ENCODE results near the gene MOB3B.

The MOB3B gene

DNA sequence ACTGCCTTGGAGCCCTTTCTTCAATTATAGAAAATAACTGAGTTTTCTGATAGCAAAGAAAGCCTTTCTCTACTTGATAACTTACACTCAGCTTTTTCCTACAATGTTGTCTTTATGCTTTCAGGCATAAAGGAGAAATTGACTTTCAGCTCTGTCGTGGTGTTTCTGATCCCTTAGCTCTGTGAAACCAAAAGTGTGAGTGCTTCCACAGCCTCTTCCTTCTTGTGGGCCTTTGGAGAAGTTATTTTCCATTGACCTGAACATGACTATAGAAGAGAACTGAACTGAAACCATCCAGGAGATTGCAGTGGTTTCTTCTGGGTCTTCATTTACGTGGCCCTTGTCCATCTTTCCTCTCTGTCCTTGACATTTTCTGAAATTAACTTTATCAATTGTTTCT is 173.2 kb downstream of the MOB3B start:
- no peak for DNase-seq

DNA sequence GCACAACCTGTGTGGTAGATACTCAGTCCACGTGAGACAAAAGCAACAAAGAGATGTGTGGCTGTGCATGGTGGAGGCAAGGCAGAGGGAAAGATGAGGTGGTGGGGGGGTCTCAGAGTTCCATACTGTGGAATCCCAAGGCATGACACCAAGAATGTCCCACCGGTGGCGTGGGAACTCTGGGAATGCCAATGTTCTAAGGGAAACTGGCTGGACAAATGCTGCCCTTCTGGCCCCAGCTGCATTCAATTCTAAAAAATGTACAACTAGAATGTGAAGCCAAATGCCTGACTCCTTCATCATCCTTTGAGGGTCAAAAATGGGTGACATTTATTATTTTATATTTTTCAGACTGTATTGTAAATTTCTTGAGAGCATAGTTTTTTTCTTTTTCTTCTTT is 174.4 kb downstream of the MOB3B start:
- peak; percentile 24 for DNase-seq

DNA sequence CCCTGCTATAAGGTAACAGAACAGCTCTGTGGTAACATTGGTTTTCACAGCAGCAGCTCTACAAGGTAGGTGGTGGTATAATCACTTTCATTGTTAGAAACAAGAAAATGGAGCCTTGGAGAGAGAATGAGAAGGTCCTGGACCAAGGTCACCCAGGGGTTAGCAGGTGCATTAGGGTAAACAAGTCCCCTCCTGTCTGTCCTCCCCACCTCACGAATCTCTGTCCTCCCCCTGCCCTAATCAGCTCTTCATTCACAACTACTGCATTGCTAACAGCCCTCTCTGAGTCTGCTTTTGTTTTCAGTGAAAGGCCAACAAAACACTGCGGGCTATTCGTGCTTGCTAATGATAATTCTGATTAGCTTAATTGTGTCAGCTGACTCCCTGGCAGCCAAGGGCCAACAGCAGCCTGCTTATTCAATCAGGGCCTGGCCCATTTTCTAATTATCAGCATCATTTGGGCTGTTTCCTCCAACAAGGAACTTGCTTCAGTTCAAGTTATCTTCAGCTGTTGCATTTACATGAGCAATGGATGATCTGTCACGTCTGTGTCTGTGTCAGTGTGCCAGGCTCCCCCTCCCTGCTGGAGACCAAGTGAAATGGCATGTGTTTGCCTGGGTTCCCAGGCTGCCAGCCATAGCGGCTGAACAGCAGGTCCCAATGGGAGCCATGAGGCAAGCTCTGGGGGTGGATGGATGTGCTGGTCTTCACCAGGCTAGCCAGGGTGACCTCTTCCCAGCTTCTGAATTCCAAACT is 176.0 kb downstream of the MOB3B start:
- no peak for DNase-seq

DNA sequence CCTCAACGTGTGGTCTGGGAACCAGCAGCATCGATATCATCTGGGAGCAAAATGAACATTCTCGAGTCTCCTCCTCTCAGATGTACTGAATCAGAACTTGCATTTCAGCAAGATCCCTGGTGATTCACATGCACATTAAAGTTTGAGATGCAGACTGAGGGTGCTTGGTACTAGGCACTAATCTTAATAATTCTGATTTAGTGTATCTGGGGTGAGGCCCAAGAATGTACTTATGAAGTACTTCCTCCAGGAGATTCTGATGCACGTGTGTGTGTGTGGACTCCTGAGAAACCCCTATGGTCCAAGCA is 176.5 kb downstream of the MOB3B start:
- no peak for DNase-seq

DNA sequence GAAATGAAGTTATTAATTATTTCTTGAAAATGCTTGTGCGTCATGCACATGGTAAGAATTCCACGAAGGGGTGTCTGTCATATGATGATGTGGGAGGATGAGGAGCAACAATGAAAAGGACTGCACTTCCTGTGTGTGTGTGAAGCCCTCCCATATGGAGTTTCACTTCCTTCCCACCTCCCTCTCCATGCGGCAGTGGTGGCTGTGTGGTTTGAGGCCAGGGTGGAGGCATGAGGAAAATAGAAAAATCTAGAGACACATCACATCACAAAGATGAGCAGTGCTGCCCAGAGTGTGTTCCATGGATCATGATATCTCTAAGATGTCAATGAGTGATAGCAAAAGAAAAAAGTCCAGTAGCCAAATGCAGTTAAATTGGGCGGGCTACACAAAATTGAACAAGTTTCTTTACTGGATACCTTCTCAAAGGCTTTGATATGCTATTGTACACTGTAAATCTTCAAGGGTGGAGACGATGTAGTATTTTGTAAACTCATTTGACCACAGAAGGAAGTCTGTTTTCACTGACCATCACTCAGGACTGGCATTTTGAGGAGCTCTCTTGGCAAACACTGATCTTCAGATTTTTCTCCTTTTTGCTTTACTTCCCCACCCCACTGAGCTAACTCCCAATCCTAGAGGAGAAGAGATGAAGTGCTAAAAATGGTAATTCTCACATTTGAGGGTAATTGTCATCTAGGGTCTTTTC is 177.0 kb downstream of the MOB3B start:
- no peak for DNase-seq

DNA sequence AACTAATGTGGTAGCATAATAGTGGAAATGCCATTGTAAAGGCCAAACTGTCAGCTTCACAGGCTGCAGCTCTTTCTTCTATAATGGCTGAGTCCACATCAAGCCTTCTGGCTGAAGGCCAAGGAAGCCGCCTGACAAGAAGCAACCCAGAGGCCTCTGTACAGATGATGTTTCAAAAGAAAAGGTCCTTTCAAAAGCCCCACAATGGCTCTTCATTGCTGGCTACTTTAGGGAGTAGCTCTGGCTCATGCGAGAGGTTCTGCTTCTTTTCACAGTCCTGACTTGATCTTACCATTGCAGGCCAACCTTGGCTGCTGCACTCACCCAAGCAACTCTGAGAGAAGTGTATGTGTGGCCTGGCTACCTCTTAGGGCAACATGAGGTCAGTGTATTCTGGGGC is 178.2 kb downstream of the MOB3B start:
- DNase-seq, result no peak

DNA sequence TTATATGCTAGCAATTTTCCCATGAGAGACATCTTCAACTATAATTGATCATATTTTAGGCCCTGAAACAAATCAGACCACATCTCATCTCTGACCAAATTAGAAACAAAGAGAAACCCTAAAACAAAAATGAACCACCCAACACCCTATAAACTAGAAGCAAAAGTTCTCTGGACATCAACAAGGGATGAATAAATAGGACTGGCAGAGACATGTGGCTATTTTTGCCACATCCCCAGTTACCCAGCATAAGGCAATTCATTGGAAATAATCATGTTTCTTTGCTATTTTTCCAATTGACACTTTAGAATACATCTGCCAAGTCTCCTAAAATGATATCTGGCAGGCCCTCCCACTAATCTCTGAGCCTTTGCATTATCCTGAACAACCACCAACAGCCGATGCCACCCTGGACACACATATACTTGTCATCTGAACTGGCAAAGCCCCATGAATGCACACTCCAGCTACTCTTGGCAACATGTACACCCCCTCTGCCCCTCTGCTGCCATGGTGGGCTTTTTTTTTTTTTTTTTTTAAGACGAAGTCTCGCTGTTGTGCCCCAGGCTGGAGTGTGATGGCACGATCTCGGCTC is 179.1 kb downstream of the MOB3B start:
- no peak for DNase-seq

DNA sequence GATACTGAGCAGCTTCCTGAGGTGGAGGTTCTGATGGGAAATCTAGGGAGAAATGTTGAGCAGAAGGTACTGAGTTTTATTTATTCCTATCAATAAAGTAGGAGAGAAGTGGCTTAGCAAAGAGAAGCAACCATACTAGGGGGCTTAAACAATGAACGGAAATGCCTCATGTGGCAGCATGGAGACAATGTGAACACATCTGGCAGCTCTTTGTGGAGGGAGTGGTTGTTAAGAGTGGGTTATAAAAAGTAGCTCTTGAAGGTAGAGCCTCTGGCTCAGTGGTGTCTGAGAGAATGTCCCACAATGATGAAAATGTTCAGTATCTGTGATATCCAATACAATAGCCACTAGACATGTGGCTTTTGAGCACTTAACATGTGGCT is 179.9 kb downstream of the MOB3B start:
- no peak for DNase-seq

DNA sequence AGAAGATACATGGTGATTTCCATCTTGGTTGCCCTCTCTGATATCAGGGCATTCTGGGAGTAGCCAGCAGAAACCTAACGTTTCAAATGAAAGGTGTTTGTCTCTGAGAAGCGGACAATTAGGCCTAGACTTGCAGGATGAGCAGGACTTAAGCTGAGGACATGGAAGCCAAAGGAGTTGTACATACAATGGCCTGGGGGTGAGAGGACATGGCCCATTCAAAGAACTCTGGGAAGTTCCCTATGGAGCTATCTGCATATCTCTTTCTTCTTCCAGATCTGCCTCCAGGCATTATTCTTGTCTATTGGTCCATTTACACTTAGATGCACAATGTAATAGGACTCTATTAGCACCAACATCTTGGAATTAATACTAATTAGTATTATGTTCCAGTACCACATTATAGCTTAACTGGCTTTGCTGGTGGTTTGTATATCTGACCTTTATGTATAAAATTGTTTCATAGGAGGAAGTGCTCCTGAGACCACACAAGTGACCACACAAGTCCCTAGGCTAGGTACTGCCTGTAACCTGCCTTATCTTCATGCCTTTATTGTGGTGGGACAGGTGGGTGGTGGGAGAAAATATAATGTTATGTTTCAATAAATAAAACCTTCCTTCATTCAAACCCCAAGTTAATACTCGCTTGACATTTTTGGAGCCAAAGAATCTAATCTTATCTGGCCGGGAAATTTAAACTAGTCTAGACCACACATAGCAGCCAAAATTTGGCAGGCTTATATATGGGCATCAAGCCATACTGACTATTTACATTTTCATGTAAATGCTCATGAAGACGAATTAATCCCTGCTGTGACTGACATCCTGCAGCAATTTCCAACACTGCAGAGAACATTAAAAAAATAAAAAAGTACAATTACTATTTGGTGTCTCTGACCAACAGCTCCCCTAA is 180.6 kb downstream of the MOB3B start:
- peak; percentile 23 for DNase-seq

DNA sequence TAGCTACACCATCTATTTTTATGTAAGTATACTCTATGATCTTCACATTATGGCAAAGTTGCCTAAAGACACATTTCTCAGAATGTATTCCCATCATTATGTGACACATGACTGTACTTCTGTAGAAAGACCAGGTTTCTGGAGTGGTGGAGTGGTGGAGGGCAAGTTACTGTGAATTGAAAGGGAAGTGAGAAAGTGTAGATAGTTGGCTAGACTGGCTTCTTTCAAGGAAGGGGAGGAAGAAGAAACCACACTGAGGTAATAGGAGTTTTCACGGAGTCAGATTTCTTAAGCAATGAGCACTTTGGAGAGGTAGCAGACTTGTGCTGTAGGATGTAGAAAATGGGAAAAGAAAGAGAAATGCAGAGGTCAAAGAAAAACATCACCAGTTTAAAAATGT is 181.7 kb downstream of the MOB3B start:
- DNase-seq, result no peak

DNA sequence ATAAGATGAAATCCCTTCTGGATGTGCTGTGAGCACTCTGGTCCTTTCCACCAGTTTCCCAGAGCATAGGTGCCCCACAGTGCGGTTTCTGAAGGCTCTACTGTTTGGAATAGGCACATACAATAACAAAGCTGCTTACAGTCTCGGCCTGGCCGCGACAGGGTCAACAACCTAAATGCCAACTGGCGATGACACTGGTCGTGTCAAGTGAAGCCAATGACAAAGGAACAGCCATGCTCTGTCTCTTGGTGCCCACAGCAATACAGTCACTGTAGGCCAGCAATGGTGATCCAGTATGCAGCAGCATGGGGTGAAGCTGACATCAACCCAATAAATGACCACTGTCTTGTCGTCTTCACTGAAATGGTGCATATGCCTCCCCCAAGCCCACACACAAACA is 184.8 kb downstream of the MOB3B start:
- DNase-seq, result no peak

DNA sequence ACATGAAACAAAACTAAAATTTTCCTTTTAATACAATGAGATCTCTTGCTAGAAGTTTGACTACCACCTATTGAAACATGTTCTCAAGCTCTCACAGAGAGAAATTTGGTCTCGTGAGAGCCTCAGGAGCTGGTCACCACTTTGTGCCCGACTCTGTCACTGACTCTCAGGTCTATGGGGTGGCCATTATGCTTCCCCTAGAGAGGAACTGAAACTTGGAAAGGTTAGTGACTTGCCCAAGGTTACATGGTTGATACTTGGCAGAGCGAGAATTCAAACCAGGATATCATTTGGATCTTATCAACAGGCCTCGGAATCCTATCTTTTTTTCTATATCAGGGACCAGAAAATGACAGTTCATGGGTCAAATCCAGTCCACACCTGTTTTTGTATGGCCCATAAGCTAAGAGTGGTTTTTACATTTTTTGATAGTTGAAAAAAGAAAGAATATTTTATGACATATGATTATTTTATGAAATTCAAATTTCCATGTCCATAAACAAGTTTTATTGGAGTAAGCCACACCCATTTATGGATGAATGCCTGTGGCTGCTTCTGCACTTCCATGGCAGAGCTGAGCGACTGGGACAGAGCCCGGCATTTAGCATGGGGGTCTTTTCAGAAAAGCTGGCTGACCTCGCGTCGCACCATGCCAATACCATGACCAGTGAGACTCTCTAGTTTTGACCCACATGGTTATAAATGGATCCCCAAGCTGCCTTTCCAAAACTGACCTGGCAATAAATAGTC is 187.9 kb downstream of the MOB3B start:
- no peak for DNase-seq

DNA sequence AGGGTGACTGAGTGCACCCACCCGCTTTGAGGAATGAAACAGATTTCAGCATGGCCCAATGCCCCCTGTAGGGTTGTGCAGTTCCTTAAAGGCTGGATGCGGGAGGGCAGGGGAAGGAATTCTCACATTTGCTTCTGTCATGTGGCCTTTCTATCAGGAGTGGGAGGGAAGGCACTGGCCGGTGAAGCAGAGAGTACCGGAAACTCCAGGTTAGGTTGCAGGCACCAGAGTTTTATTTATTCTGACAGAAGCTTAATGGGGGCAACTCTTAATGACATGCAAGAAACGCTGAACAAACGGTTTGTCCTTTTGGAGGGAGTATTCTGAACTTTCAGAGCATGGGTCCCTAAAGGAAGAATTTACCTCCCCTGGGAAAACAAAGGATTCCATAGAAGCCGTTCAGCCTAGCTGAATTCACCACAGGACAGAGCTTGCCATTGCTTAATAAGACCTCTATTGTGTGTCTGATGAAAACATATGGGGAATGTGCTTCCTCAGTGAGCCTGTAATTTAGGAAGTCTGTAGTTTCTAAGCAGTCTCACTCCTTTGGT is 188.6 kb downstream of the MOB3B start:
- DNase-seq, result peak; percentile 14

DNA sequence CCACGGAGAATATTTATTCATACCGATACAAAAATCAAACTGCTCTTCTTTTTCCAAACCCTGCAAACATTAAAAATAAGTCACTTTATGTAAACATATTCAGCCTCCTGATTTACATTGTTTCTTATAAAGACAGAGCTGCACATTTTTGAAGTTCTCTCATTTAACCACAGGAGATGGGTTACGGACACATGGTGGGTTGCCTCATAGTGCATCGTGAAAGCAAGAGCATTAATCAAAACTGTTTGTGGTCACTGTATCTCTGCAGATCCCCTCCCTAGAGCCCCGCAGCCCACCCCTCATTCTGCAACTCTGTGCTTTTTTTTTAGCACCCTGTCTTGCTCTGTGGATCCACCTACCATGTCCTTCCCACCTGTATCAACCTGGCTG is 189.3 kb downstream of the MOB3B start:
- no peak for DNase-seq

DNA sequence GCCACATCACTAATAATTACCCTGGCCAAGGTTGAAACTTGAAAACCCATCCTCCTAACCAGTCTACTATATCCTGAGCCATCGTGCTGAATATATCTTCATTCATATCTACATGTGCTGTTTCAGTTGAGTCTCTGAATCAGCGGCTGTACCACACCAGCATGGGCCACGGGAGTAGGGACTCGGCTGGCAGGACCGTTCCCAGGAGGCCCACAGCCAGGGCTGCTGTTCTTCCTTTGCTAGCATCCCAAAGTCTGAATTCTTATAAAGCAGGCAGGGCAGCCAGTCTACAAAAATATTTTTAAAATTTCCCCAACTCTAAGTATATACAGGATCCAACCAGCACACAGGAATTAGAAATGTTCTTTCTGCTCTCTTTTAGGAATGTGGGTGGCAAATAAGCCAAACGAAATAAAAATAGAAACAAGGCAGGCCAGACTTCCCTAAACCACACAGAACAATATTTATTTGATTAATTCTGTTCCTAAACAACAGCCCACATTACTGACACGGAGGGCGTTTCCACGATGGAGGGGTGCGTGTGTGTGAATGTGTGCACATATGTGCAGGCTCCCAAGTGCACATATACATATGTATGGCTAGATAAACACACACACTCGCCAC is 189.8 kb downstream of the MOB3B start:
- DNase-seq, result no peak

DNA sequence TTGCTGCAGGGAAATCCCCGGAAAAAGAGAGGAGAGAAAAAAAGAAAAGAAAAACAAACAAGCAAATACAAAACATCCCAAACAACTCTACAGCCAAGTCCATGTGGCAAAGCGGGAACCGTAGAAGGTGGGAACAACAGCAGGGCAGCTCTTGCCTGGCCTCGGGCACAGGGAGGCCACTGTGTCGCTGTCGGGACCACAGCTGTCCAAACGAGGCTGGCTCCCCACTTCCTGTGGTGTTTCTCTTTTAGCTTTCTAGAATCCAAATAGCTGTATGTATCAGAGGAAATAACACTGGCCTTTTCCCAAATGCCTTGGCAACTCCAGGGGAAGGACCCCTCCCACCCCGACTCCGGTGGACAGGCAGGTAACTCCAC is 191.1 kb downstream of the MOB3B start:
- DNase-seq, result no peak

DNA sequence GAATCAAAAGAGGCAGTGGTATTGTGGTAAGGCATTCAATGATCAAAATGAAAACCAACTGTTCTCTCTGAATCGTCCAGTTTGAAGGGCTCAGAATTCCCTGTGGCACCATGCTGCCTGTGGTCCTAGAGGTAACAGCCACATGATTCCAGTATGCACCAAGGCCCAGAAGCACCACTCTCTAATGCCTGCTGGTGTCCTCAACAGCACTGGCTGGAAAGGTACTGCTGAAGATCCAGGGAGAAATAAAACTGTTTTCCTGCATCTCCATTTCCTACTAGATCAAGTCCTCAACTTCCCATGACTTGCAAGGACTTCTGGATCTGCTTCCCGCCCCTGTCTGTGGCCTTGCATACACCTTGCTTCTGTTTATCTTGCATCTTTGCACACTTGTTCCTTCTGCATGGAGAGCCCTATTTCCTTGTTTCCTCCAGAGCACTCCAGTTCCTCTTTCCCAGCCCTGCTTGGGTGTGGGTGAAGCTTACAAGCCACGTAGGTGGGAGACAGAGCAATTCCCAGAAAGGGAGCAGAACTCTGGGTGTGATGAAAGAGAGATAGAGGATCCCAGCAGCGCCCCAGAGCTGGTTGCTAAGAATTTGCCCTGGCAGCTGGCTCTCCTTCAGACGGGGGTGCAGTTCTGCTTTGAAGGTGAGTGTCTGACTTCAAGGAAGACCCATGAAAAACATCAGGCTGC is 191.6 kb downstream of the MOB3B start:
- DNase-seq, result no peak

DNA sequence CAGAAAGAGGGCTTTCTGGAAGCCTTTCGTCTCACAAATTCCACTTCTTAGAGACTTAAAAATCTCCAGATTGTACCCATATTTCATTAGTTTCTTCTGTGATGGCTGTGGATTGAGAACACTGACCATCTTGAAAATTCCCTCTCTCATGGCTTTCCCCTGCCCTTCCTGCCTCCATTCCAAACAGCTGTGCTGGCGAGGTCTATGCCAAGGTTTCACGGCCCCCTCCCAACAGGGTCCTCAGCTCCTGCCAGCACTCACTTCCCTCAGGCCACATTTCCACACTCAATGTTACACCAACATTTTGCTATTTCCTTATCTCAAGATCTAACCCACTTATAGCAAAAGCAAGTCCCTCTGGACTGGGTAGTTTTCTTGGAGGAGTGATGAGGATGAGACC is 192.4 kb downstream of the MOB3B start:
- no peak for DNase-seq

DNA sequence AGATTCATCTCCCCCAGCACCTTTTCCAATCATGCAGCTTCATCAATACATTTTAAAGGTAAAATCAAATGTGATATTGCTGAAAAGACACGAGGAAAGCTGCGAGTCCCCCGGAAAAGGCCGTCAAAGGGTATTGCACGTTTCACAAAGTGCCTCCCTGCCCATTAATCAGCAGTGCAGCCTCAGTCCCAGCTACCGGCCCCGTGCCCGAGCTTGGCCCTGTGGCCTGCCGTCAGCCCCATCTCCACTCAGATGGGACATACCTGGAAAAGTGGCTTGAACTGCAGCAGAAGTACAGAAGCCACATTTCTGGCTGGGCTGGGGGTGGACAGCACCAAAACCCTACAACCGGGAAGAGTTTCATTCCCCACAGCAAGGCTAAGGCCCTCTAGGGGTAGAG is 192.8 kb downstream of the MOB3B start:
- DNase-seq, result no peak

DNA sequence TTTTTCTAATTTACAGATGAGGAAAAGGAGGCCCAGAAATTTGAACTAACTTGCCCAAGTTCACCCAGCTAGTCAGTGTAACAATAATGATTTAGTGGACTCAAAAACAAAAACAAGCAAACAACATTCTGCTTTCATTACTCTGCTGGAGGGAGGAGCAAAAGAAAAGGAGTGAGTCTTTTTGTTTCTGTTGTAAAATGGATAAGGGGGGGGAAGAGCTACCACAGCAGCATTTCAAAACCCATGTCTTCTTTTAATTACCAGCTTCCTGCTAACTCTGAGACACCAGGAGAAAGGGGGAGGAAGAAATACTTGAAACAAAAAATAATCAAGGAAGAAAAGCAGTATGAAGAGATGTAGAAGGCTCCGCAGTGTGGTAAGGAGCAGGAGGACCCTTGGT is 193.5 kb downstream of the MOB3B start:
- no peak for DNase-seq

DNA sequence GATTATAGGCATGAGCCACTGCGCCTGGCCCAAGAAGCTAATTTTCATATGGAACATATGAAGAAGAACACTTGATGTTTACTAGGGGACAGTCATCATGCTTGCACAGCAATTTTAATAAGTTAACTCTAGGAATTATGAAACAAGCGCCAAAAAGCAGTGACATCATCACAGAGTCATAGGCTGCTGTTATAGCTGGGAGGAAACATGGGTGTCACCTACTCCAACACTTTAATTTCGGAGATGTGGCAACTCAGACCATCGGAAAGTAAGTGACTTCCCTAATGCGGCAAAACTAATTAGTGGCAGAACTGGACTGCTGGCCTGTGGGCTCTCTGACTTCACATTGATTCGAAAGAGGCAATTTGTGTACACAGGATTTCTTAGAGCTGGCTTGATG is 194.5 kb downstream of the MOB3B start:
- DNase-seq, result no peak
